GM12872 (cell line): ENCODE measurements around the gene CDH4.

ENCODE experiments used
- CTCF ChIP-seq: IDR thresholded peaks from 3 replicates; pipeline ENCODE4 v1.5.1; 2011; ENCODE audit warnings: low read depth, mild to moderate bottlenecking, low read length, moderate library complexity; ENCODE audit not compliant: insufficient read depth

CDH4 gene

GRCh38 chr20:61738601-61739069 is 486.6 kb downstream of the CDH4 start:
- no peak for TF ChIP-seq CTCF

- no peak for TF ChIP-seq CTCF
Measured at GRCh38 chr20:61739086-61739831, 487.2 kb downstream of the CDH4 start.

- no peak for TF ChIP-seq CTCF
Measured at GRCh38 chr20:61739832-61740118, 487.7 kb downstream of the CDH4 start.

- no peak for TF ChIP-seq CTCF
Measured at GRCh38 chr20:61742097-61742825, 490.2 kb downstream of the CDH4 start.

GRCh38 chr20:61743606-61744005 is 491.5 kb downstream of the CDH4 start:
- TF ChIP-seq CTCF = no peak

GRCh38 chr20:61744691-61745396 is 492.8 kb downstream of the CDH4 start:
- no peak for TF ChIP-seq CTCF

GRCh38 chr20:61745397-61746146 is 493.5 kb downstream of the CDH4 start:
- no peak for TF ChIP-seq CTCF
